ENCODE results near the gene RBP3. TPM values are rescaled to one million over a fixed set of nuclear protein-coding genes. Genes with fewer than 3 reads are reported as not detected.

RBP3 gene
- total RNA-seq, 1 donor from 2014 or later = not detected

DNA sequence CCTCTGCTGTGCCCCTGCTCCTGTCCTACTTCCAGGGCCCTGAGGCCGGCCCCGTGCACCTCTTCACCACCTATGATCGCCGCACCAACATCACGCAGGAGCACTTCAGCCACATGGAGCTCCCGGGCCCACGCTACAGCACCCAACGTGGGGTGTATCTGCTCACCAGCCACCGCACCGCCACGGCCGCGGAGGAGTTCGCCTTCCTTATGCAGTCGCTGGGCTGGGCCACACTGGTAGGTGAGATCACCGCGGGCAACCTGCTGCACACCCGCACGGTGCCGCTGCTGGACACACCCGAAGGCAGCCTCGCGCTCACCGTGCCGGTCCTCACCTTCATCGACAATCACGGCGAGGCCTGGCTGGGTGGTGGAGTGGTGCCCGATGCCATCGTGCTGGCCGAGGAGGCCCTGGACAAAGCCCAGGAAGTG lies 1.8 kb downstream of the RBP3 start:
- ATAC-seq (no peak), DNase-seq (ENCODE audit: missing footprints) (no peak)
- intact Hi-C loops (cut with DNase I) = no loop called here

DNA sequence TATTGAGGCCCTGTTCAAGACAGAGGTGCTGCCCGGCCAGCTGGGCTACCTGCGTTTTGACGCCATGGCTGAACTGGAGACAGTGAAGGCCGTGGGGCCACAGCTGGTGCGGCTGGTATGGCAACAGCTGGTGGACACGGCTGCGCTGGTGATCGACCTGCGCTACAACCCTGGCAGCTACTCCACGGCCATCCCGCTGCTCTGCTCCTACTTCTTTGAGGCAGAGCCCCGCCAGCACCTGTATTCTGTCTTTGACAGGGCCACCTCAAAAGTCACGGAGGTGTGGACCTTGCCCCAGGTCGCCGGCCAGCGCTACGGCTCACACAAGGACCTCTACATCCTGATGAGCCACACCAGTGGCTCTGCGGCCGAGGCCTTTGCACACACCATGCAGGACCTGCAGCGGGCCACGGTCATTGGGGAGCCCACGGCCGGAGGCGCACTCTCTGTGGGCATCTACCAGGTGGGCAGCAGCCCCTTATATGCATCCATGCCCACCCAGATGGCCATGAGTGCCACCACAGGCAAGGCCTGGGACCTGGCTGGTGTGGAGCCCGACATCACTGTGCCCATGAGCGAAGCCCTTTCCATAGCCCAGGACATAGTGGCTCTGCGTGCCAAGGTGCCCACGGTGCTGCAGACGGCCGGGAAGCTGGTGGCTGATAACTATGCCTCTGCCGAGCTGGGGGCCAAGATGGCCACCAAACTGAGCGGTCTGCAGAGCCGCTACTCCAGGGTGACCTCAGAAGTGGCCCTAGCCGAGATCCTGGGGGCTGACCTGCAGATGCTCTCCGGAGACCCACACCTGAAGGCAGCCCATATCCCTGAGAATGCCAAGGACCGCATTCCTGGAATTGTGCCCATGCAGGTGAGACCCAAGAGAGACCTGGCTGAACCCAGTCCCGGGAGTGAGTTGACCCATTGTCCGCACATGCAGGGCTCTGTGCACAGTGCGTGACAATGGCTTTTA lies 2.8 kb downstream of the RBP3 start:
- DNase-seq (ENCODE audit: missing footprints) = no peak
- intact Hi-C loops (cut with DNase I) = no loop called here
- no peak for ATAC-seq

DNA sequence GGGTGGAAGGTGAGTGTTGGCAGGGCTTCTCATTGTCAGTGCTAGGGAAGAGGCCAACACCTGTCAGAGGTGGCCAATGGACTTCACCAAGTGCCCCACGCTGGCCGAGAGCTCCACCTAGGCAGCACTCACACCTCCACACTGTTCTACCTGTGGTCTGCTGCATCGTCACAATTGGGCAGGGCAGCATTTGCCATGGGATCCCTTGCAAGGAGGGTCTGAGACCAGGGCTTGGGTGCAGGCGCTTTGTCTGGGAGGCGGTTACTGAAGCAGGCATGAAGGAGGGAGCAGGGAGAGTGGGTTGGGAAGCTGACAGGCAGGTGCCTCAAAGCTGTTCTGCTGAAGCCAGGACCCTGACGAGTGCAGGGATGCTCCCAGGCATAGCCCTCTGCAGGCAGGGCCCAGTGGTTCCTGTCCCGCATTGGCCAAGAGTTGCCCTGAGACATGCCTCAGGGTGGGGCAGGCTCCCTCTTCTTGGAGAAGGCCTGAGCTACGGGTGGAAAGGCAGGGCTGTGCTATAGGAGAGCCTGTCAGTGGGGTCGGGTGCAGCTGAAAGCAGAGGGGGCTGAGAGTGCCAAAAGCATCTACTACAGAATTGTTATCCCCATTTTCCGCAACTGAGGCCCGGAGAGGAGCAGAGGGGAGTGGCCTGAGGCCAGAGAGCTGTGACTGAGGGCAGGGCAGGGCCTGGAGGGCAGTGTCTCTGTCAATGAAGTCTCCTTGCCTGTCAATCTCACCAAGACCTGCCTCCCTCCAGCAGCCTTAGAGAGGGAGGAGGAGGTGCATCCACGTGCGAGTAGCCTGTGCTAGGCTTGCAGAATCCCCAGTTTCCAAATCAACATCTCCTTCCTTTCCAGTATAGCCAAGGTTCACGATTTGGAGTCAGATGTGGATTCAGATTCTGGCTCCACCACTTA lies 4.0 kb downstream of the RBP3 start:
- intact Hi-C loops (cut with DNase I) = no loop called here
- DNase-seq (ENCODE audit: missing footprints) (no peak), ATAC-seq (no peak)

DNA sequence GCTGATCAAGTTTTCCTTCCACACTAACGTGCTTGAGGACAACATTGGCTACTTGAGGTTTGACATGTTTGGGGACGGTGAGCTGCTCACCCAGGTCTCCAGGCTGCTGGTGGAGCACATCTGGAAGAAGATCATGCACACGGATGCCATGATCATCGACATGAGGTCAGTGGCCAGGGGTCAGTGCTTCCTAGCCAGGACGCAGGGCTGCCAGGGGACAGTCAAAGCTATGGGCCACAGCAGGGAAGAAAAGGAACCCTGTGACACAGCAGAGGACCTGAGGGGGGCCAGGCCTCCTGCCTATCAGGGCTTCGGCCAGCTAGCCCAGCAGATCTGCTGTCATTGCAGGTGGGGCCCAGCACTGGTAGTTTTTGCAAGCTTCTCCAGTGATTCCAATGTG lies 5.2 kb downstream of the RBP3 start:
- intact Hi-C loops (cut with DNase I) = no loop called here
- ATAC-seq (no peak), DNase-seq (ENCODE audit: missing footprints) (no peak)

DNA sequence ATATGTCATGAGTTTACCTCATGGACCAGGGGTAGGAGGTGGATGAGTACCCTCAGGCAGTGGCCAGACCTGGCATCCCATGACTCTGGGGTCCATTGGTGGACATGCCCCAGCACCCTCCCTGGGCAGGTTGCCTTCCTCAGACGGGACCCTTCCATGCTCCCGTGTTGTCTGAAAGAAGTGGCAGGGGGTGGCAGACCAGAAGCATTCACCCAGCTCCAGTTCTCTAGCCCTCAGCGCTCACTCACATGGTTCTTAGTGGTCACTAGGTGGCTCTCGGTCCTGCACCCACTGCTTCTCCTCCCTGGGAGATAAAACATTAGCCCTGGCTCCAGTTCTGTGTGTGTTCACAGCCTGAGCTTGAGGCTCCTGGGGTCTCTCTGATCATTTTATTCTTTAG lies 6.0 kb downstream of the RBP3 start:
- ATAC-seq (no peak), DNase-seq (ENCODE audit: missing footprints) (no peak)
- intact Hi-C loops (cut with DNase I) = no loop called here

DNA sequence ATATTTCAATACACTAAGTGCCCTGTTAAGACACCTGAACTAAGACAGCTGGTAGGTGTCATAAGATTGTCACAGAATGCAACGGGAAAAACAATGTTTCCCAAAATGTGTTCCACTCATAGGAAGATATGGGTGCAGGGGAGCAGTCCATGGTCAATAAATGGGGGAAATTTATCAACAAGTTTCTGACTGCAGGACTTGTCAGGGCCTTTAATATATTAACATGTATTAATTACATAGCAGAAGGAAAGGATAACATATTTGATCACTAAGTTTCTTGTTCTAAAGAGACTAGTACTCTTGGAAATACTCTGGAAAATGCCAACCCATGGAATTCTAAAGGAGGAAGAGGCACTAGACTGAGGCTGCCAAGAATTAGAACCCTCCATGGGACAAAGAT lies 6.7 kb downstream of the RBP3 start:
- intact Hi-C loops (cut with DNase I) = no loop called here
- DNase-seq (ENCODE audit: missing footprints) (no peak), ATAC-seq (no peak)

DNA sequence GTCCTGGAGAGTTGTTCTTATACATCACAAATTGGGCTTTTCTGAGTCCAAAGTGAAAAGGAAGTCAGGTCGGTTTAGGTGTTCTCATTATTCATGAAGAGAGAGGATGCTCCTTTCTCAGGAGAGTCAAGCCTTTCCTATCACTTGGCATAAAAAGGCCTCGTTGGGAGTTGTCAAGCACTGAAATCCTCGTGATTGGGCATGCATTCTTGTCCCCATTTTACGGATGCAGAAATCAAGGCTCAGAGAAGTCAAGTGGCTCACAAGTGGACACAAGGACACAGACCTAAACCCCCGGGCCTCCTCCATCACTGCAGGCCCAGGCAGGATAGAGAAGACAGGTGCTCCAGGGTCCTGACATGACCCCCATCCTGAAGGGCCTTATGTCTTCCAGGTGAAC lies 8.5 kb downstream of the RBP3 start:
- intact Hi-C loops (cut with DNase I) = no loop called here
- ATAC-seq (no peak), DNase-seq (ENCODE audit: missing footprints) (no peak)

DNA sequence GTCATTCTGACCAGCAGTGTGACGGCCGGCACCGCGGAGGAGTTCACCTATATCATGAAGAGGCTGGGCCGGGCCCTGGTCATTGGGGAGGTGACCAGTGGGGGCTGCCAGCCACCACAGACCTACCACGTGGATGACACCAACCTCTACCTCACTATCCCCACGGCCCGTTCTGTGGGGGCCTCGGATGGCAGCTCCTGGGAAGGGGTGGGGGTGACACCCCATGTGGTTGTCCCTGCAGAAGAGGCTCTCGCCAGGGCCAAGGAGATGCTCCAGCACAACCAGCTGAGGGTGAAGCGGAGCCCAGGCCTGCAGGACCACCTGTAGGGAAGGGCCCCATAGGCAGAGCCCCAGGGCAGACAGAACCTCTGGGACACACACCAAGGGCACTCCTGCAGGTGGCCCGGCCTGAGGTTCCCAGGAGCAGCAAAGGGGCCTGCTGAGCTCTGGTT lies 9.0 kb downstream of the RBP3 start:
- intact Hi-C loops (cut with DNase I) = no loop called here
- ATAC-seq = no peak
- DNase-seq (ENCODE audit: missing footprints) = no peak

DNA sequence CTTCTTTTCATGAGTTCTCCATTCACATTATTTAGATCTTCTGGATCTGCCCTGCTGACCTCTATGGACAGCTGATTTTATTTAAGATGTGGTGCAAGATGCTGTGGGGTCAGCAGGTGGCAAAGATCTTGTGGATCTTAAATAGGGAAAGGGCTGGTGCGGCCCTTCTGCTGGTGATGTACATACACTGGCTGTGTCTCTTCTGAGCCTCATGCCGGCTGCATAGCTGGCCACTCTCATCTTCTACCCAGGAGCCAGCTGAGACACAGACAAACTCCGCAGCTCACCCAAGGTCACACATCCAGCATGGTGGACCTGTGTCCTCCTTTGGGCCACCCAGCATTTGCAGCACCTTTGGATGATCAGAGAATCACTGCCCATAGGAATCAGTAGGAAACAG lies 9.7 kb downstream of the RBP3 start:
- DNase-seq (ENCODE audit: missing footprints) = no peak
- ATAC-seq = no peak
- intact Hi-C loops (cut with DNase I) = no loop called here

DNA sequence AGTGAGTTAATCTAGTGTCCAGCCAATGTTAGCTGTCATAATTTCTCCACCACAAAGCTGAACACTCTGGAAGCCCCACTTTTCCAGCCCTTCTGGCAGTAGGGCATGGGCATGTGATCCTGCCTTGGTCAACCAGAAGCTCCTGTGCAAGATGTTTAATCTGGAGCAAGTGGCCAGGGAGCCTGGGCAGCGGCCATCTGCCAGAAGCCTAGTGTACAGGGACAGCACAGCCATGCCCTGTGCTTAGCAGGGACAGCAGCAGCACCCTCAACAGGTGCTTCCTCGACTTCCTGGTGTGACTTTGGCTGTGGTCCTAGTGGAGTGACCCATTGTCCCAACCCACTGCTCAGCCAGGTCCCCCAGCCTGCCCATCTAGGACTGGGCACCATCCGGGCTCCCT lies 10.3 kb downstream of the RBP3 start:
- DNase-seq (ENCODE audit: missing footprints) (no peak), ATAC-seq (no peak)

DNA sequence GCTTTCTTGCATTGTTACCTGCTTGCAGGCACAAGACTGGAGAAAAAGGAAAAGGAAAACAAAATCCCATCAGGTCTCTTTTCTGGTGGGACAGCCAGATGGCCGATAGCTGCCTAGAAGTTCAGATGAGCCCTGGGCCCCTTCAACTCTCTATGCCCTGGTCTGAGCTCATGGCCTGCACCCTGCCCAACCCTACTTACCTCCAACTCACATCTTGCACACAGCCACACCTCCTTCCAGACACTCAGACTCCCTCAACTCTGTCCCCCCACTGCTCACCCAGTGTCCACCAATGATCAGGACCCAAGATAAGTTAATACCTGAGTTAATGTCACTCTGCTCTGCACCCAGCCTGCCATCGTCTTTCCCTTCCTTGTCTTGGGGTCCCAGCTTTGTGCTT lies 10.9 kb downstream of the RBP3 start:
- intact Hi-C loops (cut with DNase I) = no loop called here
- no peak for ATAC-seq
- DNase-seq (ENCODE audit: missing footprints) = no peak

More for the DNA sequence above, 10.3 kb downstream of the RBP3 start:
- intact Hi-C loops (cut with DNase I) = no loop called here

DNA sequence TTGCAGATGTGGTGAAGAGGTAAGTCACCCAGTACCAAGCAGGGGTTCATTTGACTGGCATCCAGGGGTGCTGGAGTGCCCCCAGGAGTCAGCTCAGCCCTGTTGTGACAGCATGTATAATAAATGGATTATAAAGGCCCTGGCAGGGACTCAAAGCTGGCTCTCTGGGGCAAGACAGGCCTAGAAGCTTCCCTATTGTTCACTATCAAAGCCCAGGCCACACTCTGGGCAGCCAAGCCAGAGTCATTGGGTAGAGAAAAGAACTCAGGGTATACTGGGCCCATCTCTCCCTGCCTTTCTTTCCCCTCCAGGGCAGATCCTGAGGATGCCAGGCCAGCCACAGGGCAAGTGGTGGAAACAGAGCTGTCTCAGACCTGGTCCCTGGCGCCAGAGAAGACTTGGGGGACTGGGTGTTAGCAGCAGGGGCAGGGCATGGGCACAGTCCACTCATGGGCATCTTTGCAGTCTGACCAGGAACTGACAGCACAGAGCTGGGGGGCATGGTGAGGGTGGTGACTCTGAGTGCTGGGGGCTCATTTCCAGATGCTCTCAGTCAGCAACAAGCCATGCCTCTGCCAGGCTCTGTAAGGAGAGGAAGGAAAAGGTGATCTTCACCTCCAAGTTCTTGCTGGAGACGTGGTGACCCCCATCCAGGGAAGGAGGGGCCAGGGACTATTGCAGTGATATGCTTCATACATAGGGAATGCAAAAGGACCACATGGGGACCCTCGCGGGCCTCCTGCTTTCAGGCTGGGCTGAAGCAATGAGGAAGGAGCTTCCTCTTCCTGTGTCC lies 11.7 kb downstream of the RBP3 start:
- DNase-seq (ENCODE audit: missing footprints) = no peak
- ATAC-seq = no peak
- intact Hi-C loops (cut with DNase I) = no loop called here

DNA sequence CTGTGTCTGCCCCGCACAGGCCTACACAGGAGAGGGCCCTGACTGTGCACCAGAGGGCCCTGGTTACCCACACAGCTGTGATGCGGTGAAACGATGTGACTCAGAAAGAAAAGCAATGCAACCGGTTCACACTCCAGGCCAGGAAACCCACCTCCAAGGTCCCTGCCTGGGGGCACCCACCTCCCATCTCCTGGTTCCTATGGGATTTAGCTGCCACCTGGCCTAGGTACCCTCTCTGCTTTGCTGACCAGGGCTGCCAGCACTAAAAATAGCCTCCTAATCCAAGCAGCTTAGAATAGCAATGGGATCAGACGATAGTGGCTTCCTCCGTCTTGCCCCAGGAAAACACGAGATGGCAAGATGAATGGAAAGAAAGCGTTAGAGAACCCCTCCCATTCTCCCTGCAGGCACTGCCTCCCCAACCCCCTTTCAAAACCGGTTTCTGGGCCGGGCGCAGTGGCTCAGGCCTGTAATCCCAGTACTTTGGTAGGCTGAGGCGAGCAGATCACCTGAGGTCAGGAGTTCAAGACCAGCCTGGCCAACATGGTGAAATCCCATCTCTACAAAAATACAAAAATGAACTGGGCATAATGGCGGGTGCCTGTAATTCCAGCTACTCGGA lies 12.4 kb downstream of the RBP3 start:
- peak; percentile 54 for ATAC-seq
- intact Hi-C loops (cut with DNase I) = no loop called here
- DNase-seq (ENCODE audit: missing footprints) = no peak

DNA sequence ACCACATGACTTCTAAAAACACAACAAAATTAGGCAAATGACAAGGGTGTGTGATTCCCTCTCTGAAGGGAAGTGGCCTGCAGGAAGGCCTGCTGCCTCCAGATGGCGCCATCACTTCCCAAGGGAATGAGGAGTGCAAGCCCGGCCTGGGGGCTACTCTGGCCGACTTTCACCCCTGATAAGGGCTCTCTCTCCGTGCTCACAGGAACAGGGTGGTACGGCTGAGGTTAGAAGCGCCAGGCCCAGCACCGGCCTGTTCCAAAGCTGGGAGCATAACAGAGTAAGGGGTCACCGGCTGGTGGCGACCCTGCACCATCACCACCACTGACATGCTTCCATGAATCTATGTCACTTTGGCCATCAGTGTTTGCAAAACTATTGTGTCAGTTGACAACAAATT lies 13.1 kb downstream of the RBP3 start:
- intact Hi-C loops (cut with DNase I) = no loop called here
- ATAC-seq = peak; percentile 32
- DNase-seq (ENCODE audit: missing footprints) = no peak

DNA sequence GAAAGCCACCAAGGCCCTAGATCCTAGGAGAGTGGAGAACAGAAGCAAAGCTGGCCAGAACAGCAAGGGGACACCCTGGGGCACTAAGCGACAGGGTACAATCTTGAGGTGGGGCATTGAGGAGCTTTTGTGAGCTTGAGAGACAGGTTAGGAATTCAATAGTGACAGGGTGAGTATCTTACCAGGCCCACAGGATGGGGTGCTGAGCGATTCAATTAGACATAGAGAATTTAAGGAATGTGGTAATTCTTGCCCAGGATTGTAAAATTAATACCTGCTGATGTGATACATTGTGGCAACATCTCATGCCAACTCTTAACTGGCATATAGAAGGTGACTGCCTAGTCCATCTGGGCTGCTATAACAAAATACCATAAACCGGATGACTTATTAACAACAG lies 14.0 kb downstream of the RBP3 start:
- intact Hi-C loops (cut with DNase I) = no loop called here
- ATAC-seq = no peak
- DNase-seq (ENCODE audit: missing footprints) = no peak

DNA sequence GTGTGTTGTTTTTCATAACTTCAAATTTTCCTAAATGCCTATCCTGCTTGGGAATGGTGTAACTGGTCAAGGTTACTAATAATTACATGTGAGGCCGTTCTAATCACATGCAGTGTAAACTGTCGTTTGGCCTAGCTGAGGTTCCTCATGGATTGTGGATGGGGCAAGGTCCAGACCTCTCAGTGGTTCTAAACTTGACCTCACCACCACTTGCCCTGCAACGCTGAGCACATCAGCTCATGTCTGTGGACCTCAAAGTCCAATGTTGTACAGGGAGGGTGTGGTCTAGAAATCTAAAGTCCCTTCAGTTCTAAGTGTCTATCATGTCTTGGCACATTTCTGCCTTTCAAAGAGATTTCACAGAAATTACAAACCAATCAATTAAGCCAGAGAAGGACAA lies 15.6 kb downstream of the RBP3 start:
- intact Hi-C loops (cut with DNase I) = no loop called here
- no peak for DNase-seq (ENCODE audit: missing footprints)

DNA sequence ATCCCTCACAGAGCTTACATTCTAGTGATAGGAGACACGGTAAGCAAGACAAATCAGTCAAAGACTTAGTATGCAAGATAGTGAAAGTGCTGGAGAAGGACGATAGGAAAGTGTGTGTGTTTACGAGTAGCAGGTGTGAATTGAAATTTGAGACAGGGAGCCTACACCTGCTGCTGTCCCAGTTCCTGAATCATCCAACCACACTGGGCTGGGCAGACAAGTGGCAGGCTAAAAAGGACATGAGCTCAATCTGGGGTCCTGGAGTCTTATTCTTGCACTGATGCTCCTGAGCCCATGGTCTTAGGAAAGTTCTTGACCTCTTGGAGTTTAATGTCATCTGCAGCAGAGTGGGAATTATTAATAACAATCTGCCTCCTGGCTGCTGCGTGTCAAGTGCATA lies 16.2 kb downstream of the RBP3 start:
- DNase-seq (ENCODE audit: missing footprints) (no peak), ATAC-seq (no peak)
- intact Hi-C loops (cut with DNase I) = no loop called here

More for the DNA sequence above, 15.6 kb downstream of the RBP3 start:
- no peak for ATAC-seq

DNA sequence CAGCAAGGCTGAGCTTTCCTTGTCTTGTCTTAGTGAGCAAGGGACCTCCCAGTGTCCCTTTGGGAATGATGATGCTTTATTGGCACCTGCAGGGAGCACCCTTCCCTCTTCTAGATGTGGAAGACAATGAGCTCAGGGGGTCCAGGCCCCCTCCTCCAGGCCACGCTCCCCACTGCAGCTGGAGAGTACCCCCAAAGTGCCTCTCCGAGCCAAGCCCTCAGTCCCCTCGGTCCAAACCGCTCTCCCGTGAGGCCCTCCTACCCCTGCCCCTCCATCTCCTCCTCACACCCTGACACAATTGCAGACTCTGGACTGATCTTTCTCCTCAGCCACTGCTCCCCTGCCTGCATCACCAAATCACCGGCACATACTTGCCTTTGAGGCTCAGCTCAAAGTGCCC lies 16.7 kb downstream of the RBP3 start:
- intact Hi-C loops (cut with DNase I) = no loop called here
- DNase-seq (ENCODE audit: missing footprints) (no peak), ATAC-seq (no peak)
